Activated CD8-positive, alpha-beta memory T cell treated with anti-CD3 and anti-CD28 coated beads, Interleukin-2, amount 50 U/mL, for 1 hour (primary cell): ENCODE results near the gene CDCA3.
A peak's percentile ranks its signal among the peaks of the same experiment; 100 is the strongest.

ENCODE experiments used
- DNase-seq: peaks from one replicate; pipeline ENCODE4 v3.0.0-alpha.2; 2020; ENCODE audit errors: extremely low read depth

The CDCA3 gene

GRCh38 chr12:6832125-6832524, 19.0 kb downstream of the CDCA3 start:
- no peak for DNase-seq

DNA sequence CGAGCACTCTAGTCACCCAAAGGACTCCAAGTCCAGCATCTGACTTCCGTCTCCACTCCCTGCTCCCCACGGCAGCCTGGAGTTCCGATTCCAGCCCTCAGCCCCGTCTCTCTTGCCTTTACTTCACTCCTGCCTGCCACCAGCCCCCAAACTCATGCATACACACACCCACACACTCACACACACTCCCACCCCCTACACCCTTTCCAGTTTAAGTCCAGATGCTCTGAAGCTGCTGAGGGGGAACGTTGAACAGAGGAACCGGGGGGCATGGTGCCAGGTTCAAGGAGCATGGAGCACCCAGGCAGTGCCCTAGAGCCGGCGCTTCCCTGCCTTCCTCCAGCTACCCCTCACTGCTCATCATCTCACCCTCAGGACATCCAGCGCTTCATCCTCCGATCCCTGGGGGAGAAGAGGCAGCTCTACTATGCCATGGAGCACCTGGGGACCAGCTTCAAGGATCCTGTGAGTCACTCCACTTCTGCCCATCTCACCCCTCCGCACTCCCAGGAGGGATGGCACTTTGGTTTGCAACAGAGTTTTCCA, 19.6 kb downstream of the CDCA3 start:
- no peak for DNase-seq

GRCh38 chr12:6830999-6831398, 20.1 kb downstream of the CDCA3 start:
- DNase-seq: no peak

DNA sequence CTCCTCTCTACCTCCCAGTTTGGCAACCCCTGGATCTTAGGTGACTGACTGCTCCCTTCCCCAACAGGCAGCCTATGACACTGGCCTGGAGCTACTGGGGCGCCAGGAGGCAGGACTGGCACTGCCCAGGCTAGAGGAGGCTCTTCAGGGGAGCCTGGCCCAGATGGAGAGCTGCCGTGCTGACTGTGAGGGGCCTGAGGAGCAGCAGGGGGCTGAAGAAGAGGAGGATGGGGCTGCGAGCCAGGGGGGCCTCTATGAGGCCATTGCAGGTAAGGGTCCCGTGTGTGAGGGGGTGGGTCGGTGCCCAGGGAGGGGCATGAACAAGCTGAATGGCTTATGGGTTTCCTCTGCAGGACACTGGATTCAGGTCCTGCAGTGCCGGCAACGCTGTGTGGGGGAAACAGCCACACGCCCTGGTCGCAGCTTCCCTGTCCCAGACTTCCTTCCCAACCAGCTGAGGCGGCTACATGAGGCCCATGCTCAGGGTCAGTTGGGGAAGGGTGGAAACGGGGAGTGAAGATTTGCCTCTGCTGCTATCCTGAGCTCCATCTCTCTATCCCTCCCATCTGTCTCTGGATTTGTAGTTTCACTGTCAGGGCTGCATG, 20.7 kb downstream of the CDCA3 start:
- DNase-seq: no peak

- no peak for DNase-seq
These were observed 21.4 kb downstream of the CDCA3 start for GRCh38 chr12:6829536-6830220.

GRCh38 chr12:6828781-6829535, 22.1 kb downstream of the CDCA3 start:
- DNase-seq: no peak

- no peak for DNase-seq
These were observed 22.9 kb downstream of the CDCA3 start, which contains the start of gene P3H3 for GRCh38 chr12:6827982-6828780. Gene P3H3, plus strand, starts transcription at chr12:6828407. Its CDS starts 34 bp downstream, at chr12:6828441.

GRCh38 chr12:6827437-6827911, 23.6 kb downstream of the CDCA3 start:
- no peak for DNase-seq

DNA sequence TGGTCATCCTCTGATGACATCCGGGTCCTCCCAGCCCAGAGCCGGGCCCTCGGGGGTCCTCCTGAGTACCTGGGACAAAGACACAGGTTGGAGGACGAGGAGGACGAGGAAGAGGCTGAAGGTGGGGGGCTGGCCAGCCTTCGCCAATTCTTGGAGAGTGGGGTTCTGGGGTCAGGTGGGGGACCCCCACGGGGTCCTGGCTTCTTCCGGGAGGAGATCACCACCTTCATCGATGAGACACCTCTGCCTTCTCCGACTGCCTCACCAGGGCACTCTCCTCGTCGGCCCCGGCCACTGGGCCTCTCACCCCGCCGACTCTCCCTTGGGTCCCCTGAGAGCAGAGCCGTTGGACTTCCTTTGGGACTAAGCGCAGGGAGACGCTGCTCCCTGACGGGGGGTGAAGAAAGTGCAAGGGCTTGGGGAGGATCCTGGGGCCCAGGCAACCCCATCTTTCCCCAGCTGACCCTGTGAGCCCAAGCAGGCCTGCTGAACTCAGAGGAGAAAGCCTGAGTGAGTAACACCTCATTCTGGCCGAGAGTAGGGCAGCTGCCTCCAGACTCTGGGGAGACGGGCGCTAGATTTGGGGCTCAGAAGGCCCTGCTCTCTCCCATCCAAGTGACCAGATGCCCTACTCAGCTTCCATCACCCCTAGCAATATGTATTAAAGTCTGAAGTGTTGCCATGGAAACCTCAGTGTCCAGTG, 24.2 kb downstream of the CDCA3 start:
- no peak for DNase-seq

DNA sequence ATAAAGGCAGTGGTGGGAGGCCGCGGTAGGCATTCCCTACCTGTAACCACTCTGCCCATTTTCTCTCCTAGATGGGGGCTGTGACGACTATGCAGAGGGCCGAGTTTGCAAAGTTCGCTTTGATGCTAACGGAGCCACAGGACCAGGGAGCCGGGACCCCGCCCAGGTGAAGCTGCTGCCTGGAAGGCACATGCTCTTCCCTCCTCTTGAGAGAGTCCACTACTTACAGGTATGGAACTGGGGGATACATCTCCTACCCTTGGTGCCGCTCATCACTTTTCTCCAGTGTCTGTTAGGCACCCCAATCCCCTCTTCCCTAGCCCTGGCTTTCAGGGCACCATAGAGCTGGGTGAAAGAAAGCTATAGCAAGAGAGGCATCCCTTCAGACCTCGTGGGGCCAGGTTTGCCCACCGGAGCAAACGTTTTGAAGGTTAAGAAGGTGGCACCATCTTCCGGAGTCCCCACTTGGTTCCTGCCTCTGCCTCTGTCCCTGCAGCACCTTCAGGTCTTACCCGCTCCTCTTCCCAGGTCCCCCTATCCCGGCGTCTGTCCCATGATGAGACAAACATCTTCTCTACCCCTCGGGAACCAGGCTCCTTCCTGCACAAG, 24.9 kb downstream of the CDCA3 start:
- no peak for DNase-seq

DNA sequence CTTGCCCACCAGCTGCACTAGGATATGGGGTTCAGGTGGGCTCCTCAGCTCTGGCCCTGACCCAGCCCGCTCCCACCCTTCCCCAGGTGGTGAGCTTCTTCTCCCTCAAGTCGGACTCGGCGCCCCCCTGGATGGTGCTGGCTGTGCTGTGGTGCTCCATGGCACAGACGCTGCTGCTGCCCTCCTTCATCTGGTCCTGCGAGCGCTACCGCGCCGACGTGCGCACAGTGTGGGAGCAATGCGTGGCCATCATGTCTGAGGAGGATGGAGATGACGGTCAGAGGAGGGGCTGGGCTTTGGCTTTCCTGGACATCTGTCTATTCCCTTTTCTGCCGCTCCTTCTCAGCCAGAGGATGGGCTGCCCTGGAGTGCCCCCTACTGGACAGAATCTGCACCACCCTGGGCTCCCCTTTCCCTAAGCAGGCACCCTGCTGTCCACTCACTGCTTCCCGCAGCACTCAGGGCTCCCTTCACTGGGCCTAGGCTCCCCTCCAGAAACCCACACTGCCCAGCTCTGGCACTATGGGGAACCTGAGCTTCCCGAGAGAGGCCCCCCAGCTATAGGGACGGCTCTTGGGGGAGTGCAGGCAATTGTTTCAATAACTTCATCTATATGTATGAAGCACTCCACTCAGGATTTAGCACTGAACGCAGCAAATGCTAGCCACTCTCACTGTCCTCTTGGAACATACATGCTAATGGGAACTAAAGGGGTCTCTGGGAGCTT, 25.5 kb downstream of the CDCA3 start:
- peak; percentile 27 for DNase-seq

- no peak for DNase-seq
These were observed 26.1 kb downstream of the CDCA3 start for GRCh38 chr12:6824901-6825381.

DNA sequence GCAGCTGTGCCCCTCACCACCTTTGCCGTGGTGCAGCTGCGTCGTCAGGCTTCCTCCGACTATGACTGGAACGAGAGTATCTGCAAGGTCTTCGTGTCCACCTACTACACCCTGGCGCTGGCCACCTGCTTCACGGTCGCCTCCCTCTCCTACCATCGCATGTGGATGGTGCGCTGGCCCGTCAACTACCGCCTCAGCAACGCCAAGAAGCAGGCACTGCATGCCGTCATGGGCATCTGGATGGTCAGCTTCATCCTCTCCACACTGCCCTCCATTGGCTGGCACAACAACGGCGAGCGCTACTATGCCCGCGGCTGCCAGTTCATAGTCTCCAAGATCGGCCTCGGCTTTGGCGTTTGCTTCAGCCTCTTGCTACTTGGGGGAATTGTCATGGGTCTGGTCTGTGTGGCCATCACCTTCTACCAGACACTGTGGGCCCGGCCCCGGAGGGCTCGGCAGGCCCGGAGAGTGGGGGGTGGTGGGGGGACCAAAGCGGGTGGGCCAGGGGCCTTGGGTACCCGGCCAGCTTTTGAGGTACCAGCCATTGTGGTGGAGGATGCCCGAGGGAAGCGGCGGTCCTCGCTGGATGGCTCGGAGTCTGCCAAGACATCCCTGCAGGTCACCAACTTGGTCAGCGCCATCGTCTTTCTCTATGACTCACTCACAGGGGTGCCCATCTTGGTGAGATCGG, 26.9 kb downstream of the CDCA3 start:
- no peak for DNase-seq

GRCh38 chr12:6823182-6824084, 27.7 kb downstream of the CDCA3 start:
- no peak for DNase-seq

GRCh38 chr12:6822426-6823135, 28.5 kb downstream of the CDCA3 start:
- no peak for DNase-seq

GRCh38 chr12:6821591-6822425, 29.3 kb downstream of the CDCA3 start, which contains the start of gene GPR162:
Gene GPR162, plus strand, starts transcription at chr12:6821821. Its CDS starts 2,078 bp downstream, at chr12:6823899.
- no peak for DNase-seq
